HG03064 (cell line): Measurements from ENCODE around the gene FOXJ3.

ENCODE experiments used
- ATAC-seq: cut with Tn5 transposase; IDR thresholded peaks from one replicate; pipeline ENCODE4 v1.9.1; 2021; ENCODE audit warnings: low read depth; ENCODE audit not compliant: unreplicated experiment

Gene FOXJ3

DNA sequence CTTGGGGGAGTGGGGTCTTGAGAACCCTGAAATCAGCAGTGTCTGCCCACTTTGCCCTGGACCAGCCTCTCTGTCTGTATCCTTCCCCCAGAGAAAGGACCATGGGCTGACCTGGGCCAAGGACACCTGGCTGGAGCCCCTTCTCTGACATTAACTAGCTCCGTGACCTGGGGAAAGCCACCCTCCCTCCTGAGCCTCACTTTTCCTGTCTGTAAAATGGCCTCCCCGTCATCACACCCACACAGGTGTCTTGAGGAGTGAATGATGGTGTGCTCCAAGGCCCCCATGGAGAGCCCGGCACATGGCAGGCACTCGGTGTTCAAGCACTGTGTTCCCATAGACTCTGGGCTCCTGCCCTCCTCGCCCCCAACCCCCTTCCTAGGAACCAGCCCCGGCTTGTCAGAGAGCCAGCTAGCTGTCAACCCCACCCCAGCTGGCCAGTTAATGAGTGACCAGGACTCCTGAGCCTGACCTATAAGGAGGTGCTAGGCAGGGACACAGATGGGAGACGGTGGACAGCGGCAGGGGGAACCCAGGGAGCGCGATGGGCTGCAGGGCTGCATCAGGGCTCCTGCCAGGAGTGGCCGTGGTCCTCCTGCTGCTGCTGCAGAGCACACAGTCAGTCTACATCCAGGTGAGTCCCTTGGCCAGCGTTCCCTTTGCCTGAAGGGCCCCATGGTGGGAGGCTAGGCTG lies 182.0 kb downstream of the FOXJ3 start, which contains the start of gene GUCA2B:
Gene GUCA2B (plus strand): TSS at position 504 of the 694 bp plus-strand sequence. CDS start 41 bp downstream, at position 545.
- ATAC-seq = no peak

DNA sequence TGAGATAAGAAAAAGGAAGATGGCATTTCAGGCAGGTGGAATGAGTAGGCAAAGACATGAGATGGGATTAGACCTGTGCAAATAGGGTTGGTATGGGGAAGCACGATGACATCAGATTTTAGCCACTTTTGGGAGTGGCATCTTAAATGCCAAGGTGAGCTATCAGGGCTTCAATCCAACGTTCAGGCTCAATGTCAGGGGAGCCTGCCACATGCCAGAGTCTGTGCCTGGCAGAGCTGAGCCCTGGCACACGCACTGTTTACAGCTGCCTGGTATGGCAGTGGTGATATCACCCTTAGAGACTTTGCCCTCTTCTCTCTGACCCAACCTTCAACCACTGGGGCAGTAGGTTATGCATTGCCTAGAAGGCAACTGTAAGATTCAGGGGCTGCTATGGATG lies 182.9 kb downstream of the FOXJ3 start:
- ATAC-seq = no peak

DNA sequence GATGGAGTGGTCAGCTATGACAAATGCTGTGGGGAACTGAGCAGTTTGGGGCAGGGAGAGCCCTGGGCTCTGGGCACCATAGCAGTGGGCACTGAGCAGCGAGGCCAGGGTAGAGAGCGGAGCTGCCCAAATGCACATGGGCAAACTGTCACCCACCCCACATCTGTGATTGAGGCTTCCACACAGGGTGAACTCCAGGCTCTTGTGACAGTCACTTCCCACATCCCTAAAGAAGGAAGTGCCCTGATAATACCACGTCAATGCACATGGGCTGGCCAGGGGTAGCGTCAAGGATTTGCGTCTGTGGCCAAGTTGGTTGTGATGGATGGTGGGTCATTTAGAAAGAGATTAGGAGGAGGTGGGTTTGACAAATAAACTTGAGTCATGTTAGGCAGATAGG lies 184.4 kb downstream of the FOXJ3 start:
- no peak for ATAC-seq

DNA sequence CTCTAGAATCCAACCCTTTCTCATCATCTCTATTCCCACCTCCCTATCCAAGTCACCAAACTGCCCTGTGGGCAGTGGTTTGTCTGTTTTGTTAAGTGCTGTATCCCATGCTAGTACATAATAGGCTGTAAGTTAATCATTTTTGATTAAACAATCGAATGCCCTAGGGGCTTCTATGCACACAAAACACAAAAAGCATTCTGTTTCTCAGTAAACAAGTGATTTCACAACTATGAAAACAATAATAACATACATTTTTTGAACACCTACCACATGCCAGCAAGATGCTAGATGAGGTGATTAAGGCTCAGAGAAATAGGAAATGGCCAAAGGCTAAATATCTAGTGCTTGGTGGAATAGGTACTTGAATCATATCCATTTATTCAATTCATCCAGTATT lies 186.9 kb downstream of the FOXJ3 start:
- no peak for ATAC-seq

DNA sequence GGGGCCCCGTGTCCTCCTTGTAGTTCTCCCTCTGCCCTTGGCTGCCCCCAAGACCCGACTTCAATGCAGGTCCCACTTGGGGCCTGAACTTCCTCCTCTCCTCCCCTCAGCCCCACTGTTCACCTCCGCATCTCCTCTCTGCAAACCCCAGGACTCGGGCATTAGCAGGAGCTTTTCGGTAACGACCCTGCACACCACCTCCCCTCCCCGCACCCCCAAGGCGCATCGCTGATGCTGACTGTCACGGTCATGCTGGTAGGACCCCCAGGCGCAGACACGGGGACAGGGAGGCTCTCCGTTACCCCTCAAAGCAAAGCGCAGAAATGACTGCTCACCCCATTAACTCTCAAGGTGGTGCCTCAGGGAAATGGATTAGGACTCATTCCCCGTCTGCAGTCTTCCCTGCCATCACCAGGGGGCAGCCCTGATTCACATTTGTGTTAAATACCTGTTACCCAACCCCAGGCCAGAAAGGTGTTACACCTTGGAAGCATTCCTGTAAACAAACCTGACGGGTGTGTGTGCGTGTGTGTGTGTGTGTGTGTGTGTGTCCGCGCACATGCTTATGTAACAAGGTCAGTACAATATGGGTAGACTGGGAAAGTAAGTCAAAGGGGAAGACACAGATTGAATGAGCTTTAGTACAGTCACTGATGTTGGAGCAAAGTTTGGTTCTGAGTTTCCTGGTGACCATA lies 188.3 kb downstream of the FOXJ3 start:
- no peak for ATAC-seq

DNA sequence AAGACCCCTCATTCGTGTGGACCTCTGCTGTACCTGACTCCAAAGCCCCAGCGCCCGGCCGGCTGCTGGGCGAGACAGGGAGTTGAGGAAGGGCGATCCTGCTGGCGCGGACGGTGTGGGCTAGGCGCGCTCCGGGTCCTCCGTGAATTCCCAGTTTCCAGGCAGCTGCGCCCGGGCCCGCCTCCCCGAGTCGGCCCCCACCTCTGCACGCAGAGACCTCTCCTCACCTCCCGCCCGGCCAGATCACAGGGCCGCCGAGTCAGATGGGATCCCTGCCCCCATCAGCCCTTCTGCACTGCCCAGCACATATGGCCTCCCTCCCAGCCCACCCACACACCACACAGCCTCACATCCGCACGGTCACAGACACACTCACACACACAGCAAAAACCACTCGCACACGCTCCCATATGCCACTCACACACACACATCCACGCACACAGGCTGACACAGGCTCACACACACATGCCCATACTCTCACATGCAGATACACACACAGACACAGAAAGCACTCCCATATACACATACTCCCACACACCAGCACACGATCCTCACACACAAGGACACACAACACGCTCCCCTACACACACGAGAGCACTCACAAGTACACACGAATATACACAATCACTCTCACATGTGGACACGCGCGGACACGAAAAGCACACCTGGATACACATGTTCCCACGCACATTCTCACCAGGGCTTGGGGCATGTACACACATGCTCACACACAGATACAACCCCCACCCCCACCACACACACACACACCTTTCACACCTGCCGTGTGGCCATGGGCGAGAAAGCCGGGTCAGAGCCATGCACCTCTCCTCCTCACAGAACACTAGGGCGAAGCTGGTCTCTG lies 189.0 kb downstream of the FOXJ3 start:
- no peak for ATAC-seq

DNA sequence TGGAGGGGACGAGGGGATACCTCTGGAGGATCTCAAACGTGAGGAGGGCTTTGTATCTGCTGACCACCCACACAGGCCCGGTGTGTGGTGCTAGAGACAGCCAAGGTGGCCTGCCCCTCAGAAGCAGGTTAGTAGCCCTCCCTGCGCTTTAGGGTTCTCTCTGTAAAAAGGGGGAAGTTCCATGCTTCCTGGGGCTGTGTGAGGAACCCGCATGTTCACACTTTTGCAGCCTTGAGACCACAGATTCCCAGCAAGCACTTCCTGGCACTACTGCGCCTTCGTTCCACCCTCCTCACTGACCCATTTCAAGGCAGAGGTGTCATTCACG lies 189.7 kb downstream of the FOXJ3 start:
- no peak for ATAC-seq

DNA sequence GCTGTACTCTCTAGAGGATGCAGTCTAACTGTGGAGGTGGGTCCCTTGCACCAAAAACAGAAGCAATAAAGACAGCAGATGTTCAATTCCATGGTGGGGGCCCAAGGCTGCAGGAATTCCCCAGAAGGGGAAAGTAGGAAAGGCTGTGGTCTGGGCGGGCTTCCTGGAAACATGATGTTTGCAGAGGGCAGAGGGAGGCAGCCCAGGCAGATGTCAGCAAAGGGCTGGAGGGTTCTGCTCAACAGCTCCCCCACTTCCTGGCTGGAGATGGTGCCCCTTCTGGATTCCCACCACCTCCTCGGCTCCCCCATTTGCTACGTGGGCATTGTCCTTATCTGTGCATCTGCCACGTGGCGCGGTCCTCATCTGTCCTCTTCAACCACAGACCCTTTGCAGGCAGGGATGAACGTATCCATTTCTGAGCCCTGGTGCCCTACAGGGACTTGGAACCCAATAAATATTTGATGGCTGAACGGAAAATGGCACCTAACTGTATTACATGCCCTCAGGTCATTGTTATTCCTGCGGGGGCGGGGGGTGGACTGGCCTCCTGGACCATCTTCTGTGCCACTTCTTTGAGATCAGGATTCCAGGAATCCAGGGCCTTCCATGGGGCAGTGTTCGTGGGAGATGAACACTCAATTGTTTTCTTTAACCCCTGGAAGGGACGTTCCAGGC lies 190.2 kb downstream of the FOXJ3 start:
- ATAC-seq = no peak

DNA sequence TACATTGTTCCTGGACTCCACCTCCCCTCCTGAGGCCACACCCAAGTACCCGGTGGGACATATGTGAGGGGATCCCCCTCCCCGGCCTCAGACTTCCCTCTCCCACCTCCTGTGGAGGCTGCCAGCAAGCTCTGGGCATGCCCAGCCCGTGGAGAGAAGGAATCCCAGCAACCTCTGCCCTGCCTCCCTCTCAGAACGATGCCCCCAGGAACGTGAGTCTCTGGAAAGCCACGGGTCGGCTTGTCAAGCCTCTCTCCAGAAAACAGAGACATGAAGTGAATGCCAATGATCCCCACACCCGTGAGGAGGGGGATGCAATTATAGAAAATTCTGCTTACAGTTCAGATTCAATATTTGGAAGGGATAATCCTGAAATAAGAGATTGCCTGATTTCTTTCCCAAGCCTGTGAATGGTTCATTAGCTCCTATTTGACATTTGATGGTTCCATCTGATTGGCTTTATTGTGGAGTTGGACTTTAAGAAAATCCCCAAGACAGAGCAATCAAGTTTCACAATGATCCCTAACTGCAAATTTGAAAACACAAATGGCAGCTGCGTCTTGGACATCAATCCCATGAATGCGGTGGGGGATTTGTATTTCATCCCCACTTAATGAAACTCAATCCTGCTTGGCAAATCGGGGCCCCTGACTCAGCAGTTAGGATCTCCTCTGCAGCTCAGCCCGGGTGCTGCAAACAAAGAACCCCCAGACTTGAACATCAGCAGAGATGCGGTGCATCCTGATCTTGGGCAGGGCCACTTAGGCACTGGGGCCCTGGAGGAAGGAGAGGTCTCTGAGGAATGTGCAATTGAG lies 190.9 kb downstream of the FOXJ3 start:
- no peak for ATAC-seq

DNA sequence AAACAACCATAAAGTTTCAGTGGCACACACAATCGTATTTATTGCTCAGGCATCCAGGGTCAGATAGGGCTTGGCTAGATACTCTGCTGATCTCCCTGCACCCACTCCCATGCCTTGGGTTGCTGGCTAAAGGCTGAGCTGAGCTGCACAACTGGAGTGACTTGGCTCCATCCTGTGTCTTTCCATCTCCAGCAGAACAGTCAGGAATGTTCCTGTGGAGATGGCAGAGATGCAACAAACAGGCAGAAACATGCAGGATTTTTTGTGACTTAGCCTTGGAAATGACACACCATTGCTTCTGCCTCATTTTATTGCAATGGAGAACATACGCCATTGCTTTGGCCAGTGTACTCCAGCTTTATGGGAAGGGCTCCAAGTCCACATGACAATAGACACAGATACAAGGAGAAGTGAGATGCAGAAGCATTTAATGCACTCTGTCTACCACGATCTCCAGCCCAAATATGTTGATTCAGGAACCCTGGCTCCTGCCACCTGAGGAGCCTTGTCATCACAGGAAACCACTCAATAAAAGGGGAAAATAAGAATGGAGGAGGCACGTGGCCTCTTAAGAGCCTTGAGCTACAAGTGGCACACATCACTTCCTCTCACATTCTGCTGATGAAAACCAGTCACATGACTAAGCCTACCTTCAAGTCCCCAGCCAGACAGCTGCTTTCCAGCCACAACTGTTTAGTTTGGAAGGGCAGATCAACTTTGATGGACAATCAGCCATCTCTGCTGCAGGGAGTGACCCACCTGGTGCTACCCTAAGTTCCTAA lies 191.9 kb downstream of the FOXJ3 start:
- ATAC-seq = no peak

DNA sequence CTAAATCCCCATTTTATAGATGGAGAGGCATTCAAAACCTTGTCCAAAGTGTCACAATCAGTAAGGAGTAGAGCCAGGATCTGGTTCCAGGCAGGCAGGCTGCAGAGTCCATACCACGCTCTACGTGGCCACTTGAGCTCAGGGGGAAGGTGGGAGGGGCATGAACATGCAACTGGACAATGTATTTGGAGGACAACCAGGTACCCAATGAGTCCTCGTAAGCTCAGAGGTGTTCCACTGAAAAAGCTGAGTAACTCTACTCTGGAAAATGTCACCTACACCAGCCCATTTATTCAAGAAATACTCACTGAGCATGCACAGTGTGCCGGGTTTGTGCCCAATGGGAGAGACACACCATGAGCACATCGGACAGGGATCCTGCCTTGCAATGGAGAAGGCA lies 193.1 kb downstream of the FOXJ3 start:
- no peak for ATAC-seq

DNA sequence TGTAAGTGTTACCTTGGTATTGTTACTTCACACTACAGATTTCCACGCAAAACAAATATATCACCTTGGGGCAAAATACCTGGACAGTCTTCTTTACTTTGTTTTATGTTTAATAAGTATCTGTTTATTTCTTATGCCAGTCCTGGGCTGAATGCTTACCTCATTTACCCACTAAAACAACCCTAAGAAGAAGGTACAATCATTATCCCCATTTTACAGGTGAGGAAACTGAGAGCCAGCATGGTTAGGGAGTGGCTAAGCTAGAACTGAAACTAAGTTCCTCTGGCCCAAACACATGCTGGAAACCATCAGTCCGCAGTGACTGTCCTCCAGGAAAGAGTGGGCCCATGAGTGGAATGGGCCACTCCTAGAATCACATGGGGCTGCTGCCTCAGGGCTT lies 194.8 kb downstream of the FOXJ3 start:
- ATAC-seq = no peak

DNA sequence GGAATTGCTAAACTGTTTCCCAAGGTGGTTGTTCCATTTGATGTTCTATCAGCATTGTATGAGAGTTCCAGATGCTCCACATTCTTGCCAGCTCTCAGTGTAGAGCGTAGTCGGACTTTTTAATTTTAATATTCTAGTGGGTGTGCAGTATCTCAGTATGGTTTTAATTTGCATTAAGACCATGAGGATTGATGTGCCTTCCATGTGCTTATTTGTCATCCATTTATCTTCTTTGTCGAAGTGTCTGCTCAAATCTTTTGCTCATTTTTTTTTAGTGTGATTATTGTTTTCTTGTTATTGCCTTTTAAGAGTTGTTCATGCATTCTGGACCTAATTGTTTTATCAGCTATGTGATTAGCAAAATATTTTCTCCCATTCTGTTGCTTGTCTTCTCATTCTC lies 195.6 kb downstream of the FOXJ3 start:
- ATAC-seq = no peak

DNA sequence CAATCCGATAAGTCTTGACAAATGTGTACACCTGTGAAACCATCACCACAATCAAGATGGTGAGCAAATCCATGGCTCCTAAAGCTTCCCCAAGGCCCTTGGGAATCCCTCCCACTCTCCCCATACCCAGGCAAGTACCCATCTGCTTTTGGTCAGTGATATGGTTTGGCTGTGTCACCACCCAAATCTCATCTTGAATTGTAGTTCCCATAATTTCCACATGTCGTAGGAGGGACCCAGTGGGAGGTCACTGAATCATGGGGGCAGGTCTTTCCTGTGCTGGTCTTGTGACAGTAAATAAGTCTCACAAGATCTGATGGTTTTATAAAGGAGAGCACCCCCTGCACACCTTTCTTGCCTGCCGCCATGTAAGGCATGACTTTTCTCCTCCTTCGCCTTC lies 196.4 kb downstream of the FOXJ3 start:
- no peak for ATAC-seq

DNA sequence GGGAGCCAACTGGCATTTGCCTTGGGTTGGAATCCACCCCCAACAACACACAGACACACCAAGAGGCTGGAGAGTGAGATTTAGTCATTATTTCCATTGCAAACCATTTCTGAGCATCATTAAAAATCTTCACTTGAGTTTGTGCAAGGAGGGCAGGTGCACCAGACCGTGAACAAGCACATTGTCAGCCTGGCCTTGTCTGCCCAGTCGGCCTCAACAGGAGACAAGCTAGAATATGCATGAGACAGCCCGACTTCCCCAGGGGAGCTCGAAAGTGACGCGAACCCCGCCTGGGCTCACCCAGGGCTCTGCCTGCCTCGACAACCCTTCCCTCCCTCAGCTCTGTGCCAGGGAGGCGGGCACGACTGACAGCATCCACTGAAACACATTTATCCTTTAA lies 197.3 kb downstream of the FOXJ3 start:
- ATAC-seq = no peak

DNA sequence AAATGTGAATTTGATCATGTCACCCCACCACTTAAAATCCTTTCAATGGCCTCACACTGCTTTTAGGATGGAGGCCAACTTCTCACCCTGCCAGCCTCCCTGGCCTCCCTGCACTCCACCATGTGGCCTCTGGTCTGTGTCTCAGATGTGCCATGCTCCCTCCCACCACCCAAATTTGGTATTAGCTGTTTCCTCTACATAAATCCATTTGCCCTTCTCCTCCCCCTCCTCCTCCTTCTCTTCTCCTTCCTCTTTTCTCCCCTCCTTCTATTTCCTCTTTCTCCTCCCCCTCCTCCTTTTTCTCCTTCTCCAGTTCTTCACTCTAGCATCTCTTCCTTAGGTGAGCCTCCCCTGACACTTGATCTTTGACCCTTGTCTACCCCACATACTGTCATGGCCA lies 198.6 kb downstream of the FOXJ3 start:
- ATAC-seq = no peak

DNA sequence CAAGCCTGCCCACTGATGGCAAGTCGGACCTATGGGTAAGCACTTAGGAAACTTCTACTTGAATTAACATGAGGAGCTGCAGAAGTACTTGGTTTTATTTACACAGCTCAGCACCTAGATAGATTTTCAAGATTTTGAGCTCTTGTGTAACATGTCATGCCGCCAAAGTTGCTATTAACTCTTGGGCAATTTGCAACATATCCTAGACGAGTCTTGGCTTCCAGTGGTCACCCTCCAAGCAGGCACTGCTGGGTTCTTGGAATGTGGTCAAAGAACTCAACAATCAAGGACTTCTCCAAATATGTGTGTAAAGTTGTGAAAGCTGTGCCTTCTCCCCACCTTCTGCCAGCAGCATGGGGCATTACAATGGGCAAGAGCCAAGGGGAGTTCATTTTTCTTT lies 199.6 kb downstream of the FOXJ3 start:
- ATAC-seq = no peak

DNA sequence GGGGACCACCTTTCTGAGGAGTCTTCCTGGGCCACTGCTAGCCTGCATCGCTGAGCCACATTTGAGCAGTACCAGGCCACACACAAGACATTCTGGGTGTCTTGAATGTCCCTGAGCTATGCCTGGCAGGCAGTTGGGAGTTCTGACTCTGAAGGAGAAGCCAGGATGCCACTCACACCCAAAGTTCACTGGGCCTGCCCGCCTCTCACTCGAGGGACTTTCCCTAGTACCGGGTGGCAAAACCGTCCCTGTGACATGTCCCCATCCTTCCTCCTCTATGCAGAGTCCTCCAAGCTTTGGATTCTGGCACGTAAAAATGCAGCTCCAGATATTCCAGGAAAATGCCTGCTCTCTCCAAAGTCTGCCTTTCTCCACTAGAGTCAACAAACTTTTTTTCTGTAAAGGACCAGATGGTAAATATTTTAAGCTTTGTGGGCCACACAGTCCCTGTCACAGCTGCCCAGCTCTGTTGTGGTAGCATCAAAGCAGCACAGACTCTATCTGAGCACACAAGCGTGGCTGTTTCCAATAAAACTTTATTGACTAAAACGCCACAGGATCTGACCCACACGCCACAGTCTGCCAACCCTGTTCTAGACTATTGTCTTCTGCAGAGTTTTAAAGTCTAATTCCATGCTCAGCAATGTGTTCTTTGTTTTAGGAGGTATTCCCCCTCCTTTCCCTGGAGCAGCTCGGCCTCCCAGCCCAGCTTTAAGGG lies 201.1 kb downstream of the FOXJ3 start:
- ATAC-seq = no peak

DNA sequence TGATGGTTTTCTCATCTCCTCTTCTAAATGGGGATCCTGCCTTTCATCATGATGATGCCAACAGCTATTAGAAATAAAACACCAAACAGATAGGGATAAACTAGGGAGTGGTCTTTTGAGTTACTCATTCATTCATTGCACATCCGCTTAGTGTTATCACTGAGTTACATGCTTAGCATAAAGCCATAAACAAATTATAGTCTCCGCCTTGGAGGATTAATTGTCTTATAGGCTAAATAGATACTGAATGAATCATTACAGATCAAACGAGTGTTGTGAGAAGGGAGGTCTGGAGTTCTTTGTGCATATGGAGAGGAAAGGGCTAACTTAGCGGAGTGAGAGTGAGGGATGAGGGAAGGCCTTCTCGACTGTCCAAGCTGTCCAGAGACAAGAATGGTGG lies 201.6 kb downstream of the FOXJ3 start:
- no peak for ATAC-seq
